Measurements from ENCODE around the gene KRCC1.

KRCC1 gene

GRCh38 chr2:88085099-88085498 is 29.5 kb upstream of the KRCC1 start:
- H3K9ac ChIP-seq (ENCODE audit: low read length), result no peak overlapping the region
- no peaks in the 10 kb centered on the region for H3F3A ChIP-seq (ENCODE audit: insufficient read depth)
- H3K36me3 ChIP-seq (ENCODE audit: low read length), result no peaks in the 10 kb centered on the region
- no peaks in the 10 kb centered on the region for H3K79me2 ChIP-seq (ENCODE audit: insufficient read depth, low read length)
- no peak overlapping the region for H3K27ac ChIP-seq (ENCODE audit: low read depth, low read length)
- H3K9me3 ChIP-seq (ENCODE audit: insufficient read depth, low read length), result no peaks in the 10 kb centered on the region
- no peak overlapping the region for H3K4me3 ChIP-seq (ENCODE audit: insufficient read depth, low read length, poor library complexity, severe bottlenecking)
- TF ChIP-seq CTCF (IDR thresholded peaks at IDR 0.05; ENCODE audit: insufficient read depth, low read length, poor library complexity, severe bottlenecking) (no peak), EZH2phosphoT487 (conservative IDR thresholded peaks at IDR 0.05; ENCODE audit: low read length) (no peak)
- H4K20me1 ChIP-seq (ENCODE audit: low read depth, low read length), result no peaks in the 10 kb centered on the region
- no peak overlapping the region for H2AFZ ChIP-seq (ENCODE audit: low read depth, low read length, severe bottlenecking)
- no peak overlapping the region for H3K4me2 ChIP-seq (ENCODE audit: low read depth, low read length, poor library complexity, severe bottlenecking)
- no peaks in the 10 kb centered on the region for H3K27me3 ChIP-seq (ENCODE audit: low read length)
- no peaks in the 10 kb centered on the region for H3K9me2 ChIP-seq (replicated peaks; ENCODE audit: insufficient read depth, low read length)

GRCh38 chr2:88082781-88083180 is 27.2 kb upstream of the KRCC1 start:
- H3K36me3 ChIP-seq (ENCODE audit: low read length), result no peaks in the 10 kb centered on the region
- no peak overlapping the region for H3K27ac ChIP-seq (ENCODE audit: low read depth, low read length)
- no peaks in the 10 kb centered on the region for H3K9me3 ChIP-seq (ENCODE audit: insufficient read depth, low read length)
- no peak overlapping the region for H3K4me2 ChIP-seq (ENCODE audit: low read depth, low read length, poor library complexity, severe bottlenecking)
- H3K4me3 ChIP-seq (ENCODE audit: insufficient read depth, low read length, poor library complexity, severe bottlenecking), result no peak overlapping the region
- H3K27me3 ChIP-seq (ENCODE audit: low read length), result no peaks in the 10 kb centered on the region
- H3K9ac ChIP-seq (ENCODE audit: low read length), result no peak overlapping the region
- no peak overlapping the region for H2AFZ ChIP-seq (ENCODE audit: low read depth, low read length, severe bottlenecking)
- H3K79me2 ChIP-seq (ENCODE audit: insufficient read depth, low read length), result no peaks in the 10 kb centered on the region
- H3F3A ChIP-seq (ENCODE audit: insufficient read depth), result no peaks in the 10 kb centered on the region
- H4K20me1 ChIP-seq (ENCODE audit: low read depth, low read length), result no peaks in the 10 kb centered on the region
- TF ChIP-seq EZH2phosphoT487 (conservative IDR thresholded peaks at IDR 0.05; ENCODE audit: low read length), result no peak
- no peak for TF ChIP-seq CTCF (IDR thresholded peaks at IDR 0.05; ENCODE audit: insufficient read depth, low read length, poor library complexity, severe bottlenecking)
- no peaks in the 10 kb centered on the region for H3K9me2 ChIP-seq (replicated peaks; ENCODE audit: insufficient read depth, low read length)

DNA sequence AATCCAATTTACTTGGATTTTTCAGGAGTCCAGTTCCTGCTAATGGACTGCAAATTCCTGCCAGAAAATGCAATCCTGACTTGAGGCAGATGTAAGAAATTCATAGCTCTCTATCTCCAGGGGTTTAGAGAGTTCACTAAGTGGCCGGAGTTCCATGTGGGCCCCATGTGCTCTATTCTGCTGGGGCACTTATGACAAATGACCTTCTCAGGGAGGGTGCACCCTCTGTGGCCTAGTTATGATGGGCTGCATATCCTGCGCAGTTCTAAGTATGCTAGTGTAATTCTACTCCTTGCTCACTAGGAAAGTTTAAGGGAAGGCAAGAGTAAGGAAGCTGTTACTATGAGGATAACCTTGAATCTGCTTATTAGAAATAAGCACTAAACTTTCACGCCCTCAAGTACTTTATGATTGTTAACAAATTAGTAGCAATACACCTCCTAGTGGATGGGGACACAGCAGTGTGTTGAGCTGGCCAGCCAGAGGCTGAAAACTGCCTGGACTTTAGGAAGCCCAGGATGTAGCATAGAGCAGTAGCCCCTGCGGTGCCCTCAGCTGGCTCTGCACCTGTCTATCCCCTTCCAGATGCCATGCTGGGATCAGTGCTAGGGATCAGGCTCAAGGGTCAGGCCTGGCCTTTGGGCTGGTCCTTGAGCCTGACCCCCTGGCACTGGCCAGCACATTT is 26.5 kb upstream of the KRCC1 start:
- H3K9me2 ChIP-seq (replicated peaks; ENCODE audit: insufficient read depth, low read length), result no peaks in the 10 kb centered on the region
- H3K9ac ChIP-seq (ENCODE audit: low read length), result no peak overlapping the region
- TF ChIP-seq CTCF (IDR thresholded peaks at IDR 0.05; ENCODE audit: insufficient read depth, low read length, poor library complexity, severe bottlenecking) (no peak), EZH2phosphoT487 (conservative IDR thresholded peaks at IDR 0.05; ENCODE audit: low read length) (no peak)
- no peak overlapping the region for H3K27ac ChIP-seq (ENCODE audit: low read depth, low read length)
- no peak overlapping the region for H3K4me3 ChIP-seq (ENCODE audit: insufficient read depth, low read length, poor library complexity, severe bottlenecking)
- H3K79me2 ChIP-seq (ENCODE audit: insufficient read depth, low read length), result no peaks in the 10 kb centered on the region
- H3K4me2 ChIP-seq (ENCODE audit: low read depth, low read length, poor library complexity, severe bottlenecking), result no peak overlapping the region
- H3F3A ChIP-seq (ENCODE audit: insufficient read depth), result no peaks in the 10 kb centered on the region
- H3K27me3 ChIP-seq (ENCODE audit: low read length), result no peaks in the 10 kb centered on the region
- no peaks in the 10 kb centered on the region for H3K9me3 ChIP-seq (ENCODE audit: insufficient read depth, low read length)
- H3K36me3 ChIP-seq (ENCODE audit: low read length), result no peaks in the 10 kb centered on the region
- H2AFZ ChIP-seq (ENCODE audit: low read depth, low read length, severe bottlenecking), result no peak overlapping the region
- no peaks in the 10 kb centered on the region for H4K20me1 ChIP-seq (ENCODE audit: low read depth, low read length)

Measured in SU-DHL-6 (cell line).